ENCODE results near the gene ANO10.
A peak's percentile ranks its signal among the peaks of the same experiment; 100 is the strongest.
"Not testable (repeated sequence)": the region's sequence is repeated elsewhere in the genome, so short reads cannot be mapped to it uniquely, and the experiment has no call there.

Gene ANO10

DNA sequence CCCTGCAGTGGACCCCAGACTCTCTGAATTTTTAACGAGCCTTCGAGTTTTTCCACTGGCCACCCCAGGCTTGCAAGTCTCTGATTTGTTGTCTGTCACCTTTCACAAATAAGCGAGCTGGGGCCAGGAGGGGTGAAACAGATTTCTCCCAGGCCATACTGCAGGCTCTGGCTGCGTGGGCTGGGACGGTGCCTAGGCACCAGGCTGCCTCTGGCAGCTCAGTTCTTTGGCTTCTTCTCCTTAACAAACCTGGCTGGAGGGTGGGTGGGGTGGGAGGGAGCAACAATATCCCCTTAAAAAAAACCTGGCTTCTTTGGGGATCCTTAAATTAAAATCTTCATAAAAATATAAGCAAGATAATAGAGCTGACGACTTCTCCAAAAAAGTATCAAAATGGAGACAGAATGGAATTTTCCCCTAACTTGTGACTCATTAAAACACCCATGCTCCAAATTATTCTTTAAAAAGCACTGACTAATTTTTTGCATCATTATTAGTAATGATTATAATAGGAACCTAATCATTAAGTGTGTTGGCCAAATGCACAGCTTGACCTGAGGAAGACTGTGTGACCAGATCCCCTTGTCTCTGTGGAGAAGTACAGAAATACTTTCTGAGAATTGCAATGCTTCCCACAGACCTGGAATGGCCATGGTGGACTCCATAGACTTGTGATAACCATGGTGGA is 251.4 kb downstream of the ANO10 start:
- intact Hi-C loops (cut with DNase I) = no loop called here
- no peak for DNase-seq

DNA sequence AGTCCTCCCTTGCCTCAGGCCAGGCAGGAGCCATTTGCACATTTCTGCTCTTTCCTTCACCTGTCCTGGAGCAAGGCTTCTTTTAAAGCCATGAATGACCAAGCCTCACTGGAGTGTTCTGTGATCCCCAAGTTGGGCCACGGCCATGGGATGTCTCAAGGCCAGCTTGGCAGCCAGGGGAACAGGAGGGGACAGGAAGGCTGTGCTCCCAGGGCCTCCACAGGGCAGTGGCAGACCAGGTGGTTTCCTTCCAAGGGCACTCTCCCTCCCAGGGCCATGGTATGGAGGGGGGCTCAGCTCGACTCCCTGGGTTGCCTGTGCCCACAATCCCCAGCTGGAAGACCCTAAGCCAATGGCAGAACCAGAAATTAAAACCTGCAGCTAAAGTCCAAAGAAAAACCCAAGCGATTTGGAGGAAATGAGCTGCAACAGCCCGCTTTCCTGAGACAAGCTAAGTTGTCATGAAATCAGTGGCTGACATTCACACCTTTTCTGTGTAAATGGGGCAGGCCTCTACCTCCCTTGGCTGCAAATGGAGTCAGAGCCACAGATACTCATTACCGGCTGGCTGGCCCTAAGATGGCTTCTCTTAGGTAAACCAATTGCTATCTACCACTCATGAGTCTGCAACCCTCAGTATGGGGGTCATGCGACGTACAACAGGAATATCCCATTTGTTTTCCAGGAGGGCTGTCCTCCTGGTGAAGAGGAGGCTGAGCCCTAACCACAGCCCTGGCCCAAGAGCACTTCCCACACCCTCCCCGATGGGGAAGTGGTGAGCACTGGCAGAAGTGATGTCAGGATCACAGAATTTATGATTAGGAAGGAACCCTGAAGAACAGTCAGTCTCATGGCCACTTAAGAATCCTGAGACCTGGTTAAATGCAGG is 252.2 kb downstream of the ANO10 start:
- intact Hi-C loops (cut with DNase I) = no loop called here
- peak in 1 of 42 donors; percentile 24 for DNase-seq

DNA sequence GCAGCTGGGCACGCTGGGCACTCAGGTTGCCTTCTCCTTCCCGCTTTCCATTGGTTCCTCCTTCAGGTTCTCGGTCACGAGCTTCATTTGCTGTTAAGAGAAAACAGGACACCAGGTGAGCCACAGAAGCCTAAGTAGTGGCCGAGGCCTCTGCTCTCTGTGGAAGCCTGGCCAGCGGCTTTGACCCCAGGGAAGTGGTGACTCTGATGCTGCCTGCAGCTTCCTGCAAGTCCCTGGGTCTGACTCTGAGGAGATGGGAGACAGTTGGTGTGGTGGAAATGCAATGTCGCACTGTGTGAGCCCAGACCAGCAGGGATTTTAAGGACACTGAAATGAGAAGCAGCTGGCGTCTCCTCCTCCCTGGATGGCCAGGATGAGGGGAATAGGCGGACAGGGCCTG is 254.9 kb downstream of the ANO10 start:
- intact Hi-C loops (cut with DNase I) = no loop called here
- no peak for DNase-seq

DNA sequence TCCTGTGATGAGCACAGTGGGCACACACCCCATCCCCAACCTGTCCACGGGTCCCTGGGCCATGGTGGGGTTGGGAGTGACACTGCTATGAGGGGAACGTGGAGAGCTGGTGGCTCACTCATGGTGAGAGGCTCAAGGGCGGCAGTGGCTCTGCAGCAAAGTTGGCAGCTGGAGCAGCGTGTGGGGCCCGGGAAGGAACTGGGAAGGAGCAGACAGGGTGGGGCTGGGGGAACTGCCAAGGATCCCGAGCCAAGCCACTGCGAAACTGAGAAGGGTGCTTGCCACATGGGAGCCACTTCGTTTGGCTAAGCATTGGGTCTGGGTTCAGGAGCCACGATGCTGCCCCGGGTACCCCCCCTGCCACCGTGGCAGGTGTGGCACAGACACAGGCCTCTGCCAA is 255.3 kb downstream of the ANO10 start:
- DNase-seq = no peak

DNA sequence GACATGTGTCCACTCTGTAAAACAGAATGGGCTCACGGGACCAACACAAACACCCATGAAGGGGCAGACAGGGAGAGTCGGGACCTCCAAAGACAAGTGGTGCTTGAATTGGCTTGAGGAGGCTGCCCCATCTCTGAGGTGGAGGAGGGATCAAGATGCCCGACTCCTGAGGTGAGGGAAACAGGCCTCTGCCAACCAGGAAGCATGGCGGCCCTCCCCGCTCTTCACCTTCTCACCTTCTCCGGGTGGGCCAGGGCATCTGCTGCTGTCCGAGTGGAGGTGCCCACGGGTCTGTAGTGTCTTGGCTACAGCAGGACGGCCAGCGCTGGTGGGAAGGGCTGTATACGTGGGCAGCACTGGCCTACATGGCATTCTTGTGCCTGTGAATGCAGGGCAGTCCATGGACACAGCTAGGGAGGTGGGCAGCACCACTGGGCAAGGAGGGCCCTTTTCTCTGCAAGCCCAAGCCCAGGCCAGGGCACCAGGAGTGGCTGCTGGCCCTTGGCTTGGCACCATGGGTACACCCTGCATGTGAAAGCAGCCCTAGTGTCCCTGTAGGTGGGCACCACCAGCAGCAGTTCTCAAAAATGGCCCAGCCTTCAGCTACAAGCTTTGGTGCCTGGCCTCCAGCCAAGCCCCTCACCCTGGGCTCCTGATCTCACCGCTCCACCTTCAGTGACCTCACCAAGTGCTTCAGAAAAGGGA is 256.1 kb downstream of the ANO10 start:
- no peak for DNase-seq
- intact Hi-C loops (cut with DNase I) = no loop called here

More for the DNA sequence above, 255.3 kb downstream of the ANO10 start:
- intact Hi-C loops (cut with DNase I) = no loop called here

DNA sequence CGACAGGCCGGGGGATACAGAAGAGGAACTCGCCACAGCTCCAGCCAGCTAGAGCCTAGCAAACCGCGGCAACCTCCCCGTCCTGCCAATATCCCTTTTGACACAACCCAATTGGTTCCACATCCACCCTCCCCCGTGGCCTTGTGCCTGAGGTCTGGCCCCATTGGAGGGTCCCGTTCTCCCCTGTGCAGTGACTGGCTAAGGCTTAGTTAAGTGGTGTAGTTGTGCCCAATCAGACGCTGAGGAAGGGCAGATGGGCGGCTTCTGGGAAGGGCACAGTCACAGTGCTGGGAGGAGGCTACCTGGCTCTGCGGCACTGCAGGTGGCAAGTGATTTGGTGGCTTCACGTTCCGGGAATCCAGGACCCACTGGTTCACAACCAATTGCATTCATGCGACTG is 256.9 kb downstream of the ANO10 start:
- intact Hi-C loops (cut with DNase I) = no loop called here
- DNase-seq = no peak

DNA sequence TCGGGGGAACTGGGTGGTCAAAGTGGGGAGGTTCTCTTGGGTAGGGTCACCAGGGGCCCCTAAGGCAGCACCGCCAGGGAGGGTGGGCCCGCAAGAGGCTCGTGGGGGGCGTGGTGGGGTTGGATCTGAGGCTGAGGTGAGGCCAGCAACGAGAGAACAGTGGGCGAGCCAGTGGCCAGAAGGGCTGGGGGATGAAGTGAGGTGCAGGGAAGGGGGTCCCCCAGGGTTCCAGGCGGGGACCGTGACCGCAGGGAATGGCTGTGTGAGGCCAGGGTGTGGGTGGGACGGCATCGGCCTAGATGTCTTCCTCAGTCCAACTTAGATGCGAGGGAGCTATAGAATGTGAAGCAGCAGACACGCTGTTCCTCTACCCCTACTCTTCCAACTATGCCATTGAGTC is 257.3 kb downstream of the ANO10 start:
- no peak for DNase-seq
- intact Hi-C loops (cut with DNase I) = no loop called here

DNA sequence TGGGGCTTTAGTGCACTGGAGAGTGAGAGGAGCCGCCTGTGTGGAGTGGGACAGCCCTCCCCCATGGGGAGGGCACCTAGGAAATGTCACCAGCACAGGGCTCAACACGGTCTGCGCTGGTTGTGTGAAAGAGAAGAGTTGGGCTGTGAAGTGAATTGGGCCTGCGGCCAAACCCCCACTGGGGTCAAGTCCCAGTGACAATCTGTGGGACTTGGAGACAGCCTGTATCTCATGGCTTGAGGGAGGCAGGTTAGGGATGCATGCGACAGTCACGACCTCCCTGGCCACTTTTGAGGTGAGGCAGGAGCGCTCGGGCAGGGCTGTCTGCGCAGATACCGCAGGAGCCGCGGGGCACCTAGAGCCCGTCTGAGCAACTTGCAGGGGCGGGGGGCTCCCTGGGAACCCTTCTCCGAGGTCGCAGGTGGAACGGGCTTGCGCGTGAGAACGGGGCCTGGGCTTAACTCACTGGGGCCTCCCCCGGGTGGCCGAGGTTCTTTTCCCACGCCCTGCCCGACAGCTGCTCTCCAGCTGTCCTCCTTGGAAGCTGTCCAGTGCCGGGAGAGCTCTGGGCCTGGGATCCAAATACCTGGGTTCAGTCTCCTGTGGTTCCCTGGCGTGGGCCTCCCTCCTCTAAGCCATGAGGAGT is 258.1 kb downstream of the ANO10 start:
- no peak for DNase-seq
- intact Hi-C loops (cut with DNase I) = no loop called here

DNA sequence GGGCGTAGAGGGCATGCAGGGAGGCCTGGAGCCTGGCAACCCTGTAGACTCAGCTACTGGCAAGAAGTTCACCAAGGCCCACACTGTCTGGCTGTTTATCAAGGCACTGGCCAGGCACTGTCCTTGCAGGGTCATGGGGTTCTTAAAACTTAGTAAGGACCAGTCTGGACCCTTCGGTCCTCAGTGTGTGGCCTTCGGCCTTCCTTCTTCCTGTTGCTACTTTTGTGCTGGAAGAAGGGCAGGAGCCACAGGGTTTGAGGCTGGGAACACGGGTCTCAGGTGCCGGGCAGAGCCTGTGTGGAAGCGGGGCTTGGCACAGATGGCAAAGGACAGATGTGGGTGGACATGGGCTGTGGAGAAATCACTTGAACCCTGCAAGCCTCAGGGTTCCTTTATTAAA is 258.9 kb downstream of the ANO10 start:
- intact Hi-C loops (cut with DNase I) = no loop called here
- no peak for DNase-seq

DNA sequence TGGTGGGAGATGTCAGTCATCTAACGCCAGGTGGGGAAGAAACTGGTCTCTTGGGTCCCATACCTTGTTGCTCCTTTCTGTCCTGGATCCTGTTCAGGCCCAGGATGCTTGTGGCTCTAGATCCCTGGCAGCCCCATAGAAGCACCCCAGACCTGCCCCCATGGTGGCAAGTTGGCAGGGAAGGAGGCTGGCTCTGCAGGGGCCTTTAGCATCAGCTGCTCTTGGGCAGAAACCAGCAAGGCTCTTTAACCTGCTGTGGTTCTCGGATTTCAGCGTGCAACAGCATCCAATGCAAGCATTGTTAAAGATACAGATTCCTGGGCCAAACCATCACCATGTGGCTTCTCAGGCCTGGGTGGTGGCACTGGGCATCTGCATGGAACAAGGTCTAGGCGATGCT is 259.6 kb downstream of the ANO10 start:
- intact Hi-C loops (cut with DNase I) = no loop called here

DNA sequence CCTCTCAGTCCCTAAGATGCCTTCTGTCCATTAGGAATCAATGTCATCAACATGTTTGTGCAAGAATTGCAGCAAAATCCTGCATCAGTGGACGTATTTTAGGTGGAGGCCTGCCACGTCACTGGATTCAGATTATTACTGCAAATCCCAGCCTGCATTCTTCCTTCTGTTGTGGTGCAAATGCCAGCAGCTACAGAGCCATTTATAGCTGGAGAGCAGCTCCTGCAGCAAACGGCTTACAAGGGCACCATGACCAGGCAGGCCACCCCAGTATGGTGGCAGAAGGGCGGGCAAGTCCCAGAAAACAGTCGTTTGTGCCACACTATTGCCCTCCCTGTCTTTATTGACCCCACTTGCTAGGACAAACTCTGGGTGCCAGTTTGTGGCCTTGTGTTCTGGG is 260.7 kb downstream of the ANO10 start:
- intact Hi-C loops (cut with DNase I) = no loop called here
- DNase-seq = no peak

More for the DNA sequence above, 259.6 kb downstream of the ANO10 start:
- DNase-seq = no peak

DNA sequence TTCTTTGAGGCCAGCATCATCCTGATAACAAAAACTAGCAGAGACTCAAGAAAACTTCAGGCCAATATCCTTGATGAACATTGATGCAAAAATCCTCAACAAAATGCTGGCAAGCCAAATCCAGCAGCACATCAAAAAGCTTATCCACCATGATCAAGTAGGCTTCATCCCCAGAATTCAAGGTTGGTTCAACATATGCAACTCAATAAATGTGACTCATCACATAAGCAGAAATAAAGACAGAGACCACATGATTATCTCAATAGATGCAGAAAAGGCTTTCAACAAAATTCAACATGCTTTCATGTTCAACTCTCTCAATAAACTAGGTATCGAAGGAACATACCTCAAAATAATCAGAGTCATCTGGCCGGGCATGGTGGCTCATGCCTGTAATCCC is 265.8 kb downstream of the ANO10 start:
- DNase-seq; intact Hi-C loops (cut with DNase I): not testable (repeated sequence)

DNA sequence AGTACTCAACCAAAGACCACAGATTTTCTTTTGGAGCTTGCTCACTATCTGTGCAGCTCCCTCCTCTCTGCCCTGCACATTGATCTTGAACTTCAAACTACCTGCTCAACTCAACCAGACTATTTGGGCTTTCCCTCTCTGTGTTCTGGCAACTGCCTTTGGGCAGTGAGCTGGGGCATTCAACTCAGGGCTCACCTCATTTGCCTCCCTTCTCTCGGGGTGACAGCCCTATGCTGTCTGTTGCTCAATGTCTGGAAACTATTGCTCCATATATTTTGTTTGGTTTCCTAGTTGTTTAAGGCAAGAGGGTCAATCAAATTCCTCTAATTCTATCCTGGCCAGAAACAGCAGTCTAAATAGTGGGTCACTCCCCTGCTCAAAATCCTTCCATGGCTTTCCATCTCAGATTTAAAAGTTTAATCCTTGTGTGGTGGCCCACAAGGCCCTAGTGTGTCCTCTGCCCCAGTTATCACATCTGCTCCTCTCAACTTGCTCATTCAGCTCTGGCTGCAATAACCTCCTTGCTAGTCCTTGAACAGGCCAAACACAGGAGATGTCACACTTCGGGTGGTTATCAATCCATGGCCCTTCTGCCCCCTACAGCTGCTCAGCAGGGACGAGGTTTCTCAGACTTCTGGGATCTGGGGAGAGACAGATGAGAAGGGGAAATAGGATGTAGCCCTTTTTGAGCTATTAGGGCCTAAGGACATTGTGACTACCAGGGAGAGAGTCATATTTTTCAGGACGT is 267.7 kb downstream of the ANO10 start:
- intact Hi-C loops (cut with DNase I) = no loop called here
- DNase-seq = no peak

DNA sequence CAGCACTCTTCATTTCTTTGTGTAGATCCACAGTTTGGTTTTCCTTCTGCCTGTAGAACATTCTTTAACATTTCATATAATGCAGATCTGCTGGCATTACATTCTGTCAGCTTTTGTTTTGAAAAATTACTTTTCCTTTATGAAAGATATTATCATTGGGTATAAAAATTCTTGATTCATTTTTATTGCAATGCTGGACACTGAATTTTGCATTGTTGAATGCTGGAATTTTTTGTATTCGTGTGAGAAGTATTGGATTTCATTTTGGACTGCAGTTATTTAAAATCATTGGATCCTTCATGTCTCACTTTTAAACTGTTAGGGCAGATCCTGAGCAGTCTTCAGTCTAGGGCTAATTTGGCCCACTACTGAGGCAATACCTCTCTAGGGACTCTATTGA is 268.4 kb downstream of the ANO10 start:
- DNase-seq = no peak
- intact Hi-C loops (cut with DNase I) = no loop called here

DNA sequence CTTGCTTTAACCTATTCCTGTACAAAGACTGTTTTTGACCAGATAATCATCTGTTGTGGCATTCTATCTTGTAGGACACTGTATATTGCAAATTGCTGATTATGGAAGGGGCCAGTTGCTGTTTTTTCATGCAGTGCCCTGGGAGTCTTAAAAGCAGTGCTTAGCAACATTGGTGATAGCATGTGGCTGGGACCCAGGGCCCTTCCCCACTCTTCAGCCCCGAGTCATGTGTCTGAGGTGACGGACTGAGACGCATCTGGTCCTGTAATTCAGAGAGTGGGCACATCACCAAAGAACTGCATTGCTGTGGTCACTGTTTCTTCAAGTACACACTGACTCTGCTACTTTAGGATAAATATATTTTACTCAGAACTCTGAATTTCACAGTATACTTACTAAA is 272.1 kb downstream of the ANO10 start:
- no peak for DNase-seq
- intact Hi-C loops (cut with DNase I) = no loop called here

DNA sequence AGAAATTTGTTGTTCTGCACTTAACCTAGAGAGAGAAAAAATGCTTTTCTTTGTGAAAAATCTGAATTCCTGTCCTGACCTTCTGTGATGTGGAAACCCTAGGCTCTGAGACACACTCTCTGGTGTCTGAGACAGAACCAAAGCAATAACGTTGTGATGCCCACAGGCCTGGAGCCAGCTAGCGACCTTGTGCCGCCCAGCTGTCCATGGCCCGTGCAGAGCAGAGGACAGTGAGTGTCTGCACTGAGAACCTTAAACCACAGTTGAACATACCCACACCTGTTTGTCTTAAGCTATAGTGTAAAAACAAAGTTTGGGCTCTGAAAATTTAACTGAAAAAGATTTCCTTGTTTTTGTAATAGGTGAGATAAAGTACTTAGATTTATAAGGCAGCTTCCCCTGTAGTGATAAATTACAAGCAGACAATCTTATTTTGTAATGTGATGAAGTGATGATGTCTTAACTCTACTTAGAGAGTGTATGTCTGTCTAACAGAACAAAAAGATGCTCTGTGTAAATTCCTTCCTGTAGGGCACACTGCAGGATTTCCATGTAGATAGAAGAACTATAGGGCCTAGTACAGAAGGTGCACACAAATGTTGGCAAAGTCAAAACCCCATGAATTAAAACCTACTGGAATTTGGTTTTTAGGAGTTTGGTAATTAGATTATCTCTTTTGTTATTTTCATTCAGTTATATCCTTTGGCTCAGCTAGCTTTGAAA is 272.8 kb downstream of the ANO10 start:
- no peak for DNase-seq
- intact Hi-C loops (cut with DNase I) = no loop called here

DNA sequence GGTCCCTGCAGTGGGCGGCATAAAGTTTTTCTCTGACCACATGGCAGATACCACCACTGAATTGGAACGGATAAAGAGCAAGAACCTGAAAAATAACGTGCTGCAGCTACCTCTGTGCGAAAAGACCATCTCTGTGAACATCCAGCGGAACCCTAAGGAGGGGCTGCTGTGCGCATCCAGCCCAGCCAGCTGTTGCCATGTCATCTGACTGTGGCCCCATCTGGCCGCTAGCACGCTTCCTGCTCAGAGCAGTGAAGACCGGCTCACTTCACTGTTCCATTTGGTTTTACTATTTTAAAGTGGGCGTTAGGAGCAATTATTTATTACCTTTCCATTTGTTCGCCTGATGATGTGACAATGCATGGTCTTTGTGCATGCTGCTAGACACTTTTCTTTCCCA is 273.5 kb downstream of the ANO10 start:
- intact Hi-C loops (cut with DNase I) = no loop called here
- DNase-seq = no peak

DNA sequence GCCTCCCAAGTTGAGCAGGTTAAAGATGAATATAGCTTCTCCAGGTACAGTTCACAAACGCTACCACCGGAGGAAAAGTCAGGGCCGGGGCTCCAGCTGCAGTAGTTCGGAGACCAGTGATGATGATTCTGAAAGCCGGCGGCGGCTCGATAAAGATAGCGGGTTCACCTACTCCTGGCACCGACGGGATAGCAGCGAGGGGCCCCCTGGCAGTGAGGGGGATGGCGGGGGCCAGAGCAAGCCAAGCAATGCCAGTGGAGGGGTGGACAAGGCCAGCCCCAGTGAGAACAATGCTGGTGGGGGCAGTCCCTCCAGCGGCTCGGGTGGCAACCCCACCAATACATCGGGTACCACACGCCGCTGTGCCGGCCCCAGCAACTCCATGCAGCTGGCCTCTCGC is 274.0 kb downstream of the ANO10 start:
- no peak for DNase-seq
- intact Hi-C loops (cut with DNase I) = no loop called here

All from head of caudate nucleus (tissue), 42 donors.